Testis (tissue), 2 donors: ENCODE results near the gene LCNL1.

ENCODE experiments used
- CTCF ChIP-seq, 3 experiments: fragments of 450-650 bp in 2 of 3; fragments of 200-600 bp in 1 of 3; sonication (generic) in 1 of 3; IDR thresholded peaks; one replicate each; pipeline ENCODE4 v1.5.1; 2016 to 2019; ENCODE audit warnings: antibody characterized with exemption in 3 of 3, mild to moderate bottlenecking in 2 of 3, moderate library complexity in 1 of 3
- POLR2A ChIP-seq: fragments of 450-650 bp; IDR thresholded peaks from one replicate; pipeline ENCODE4 v1.6.1; 2017; ENCODE audit warnings: antibody characterized with exemption, mild to moderate bottlenecking, moderate library complexity

DNA sequence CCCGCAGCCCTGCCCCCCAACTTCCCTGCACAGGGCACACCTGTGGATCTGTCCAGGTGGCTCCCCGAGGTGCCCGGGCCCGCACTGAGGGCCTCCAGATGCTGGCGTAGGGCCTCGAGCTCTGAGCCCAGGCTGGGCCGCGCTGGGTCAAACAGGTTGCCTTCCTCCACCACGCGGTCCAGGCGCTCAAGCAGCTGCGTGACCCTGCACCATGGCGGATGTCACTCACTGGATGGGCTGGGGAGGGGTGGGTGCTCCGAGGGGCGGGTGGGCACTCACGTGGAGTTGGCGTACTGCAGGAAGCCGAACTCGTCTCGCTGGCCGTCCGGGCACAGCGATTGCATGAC lies 39.8 kb downstream of the LCNL1 start:
- no peak for TF ChIP-seq POLR2A
- no peak for TF ChIP-seq CTCF (IDR thresholded peaks at IDR 0.05)
